ENCODE data around the gene CARS2.
"Not testable (repeated sequence)": the region's sequence is repeated elsewhere in the genome, so short reads cannot be mapped to it uniquely, and the experiment has no call there.

The CARS2 gene

GRCh38 chr13:110664673-110665072 is 41.2 kb downstream of the CARS2 start:
- TF ChIP-seq CTCF (IDR thresholded peaks at IDR 0.05) = no peak
- no peak for TF ChIP-seq ZFX (IDR thresholded peaks at IDR 0.05; ENCODE audit: borderline replicate concordance)
- H3K27ac ChIP-seq = no peak overlapping the region

- TF ChIP-seq ZFX (IDR thresholded peaks at IDR 0.05; ENCODE audit: borderline replicate concordance) (no peak), CTCF (IDR thresholded peaks at IDR 0.05) (no peak)
These were observed 41.9 kb downstream of the CARS2 start for GRCh38 chr13:110664041-110664440.

GRCh38 chr13:110663491-110663890 is 42.4 kb downstream of the CARS2 start:
- no peak overlapping the region for H3K27ac ChIP-seq
- TF ChIP-seq CTCF (IDR thresholded peaks at IDR 0.05) = no peak
- no peak for TF ChIP-seq ZFX (IDR thresholded peaks at IDR 0.05; ENCODE audit: borderline replicate concordance)

More at GRCh38 chr13:110664041-110664440, 41.9 kb downstream of the CARS2 start:
- H3K27ac ChIP-seq = no peak overlapping the region

- TF ChIP-seq ZFX (IDR thresholded peaks at IDR 0.05; ENCODE audit: borderline replicate concordance) (no peak), CTCF (IDR thresholded peaks at IDR 0.05) (no peak)
- no peak overlapping the region for H3K27ac ChIP-seq
These were observed 43.0 kb downstream of the CARS2 start for GRCh38 chr13:110662777-110663443.

- H3K27ac ChIP-seq = no peak overlapping the region
- TF ChIP-seq ZFX (IDR thresholded peaks at IDR 0.05; ENCODE audit: borderline replicate concordance) (no peak), CTCF (IDR thresholded peaks at IDR 0.05) (no peak)
These were observed 43.8 kb downstream of the CARS2 start for GRCh38 chr13:110662091-110662490.

- TF ChIP-seq CTCF (IDR thresholded peaks at IDR 0.05) (no peak), ZFX (IDR thresholded peaks at IDR 0.05; ENCODE audit: borderline replicate concordance) (no peak)
These were observed 44.7 kb downstream of the CARS2 start for GRCh38 chr13:110661256-110661655.

GRCh38 chr13:110658218-110658911 is 47.6 kb downstream of the CARS2 start:
- not testable (repeated sequence) for H3K27ac ChIP-seq

More at GRCh38 chr13:110661256-110661655, 44.7 kb downstream of the CARS2 start:
- H3K27ac ChIP-seq = no peak overlapping the region

Data from 22Rv1 (cell line).